ENCODE results near the gene KCNQ2.
A peak's percentile ranks its signal among the peaks of the same experiment; 100 is the strongest.

Gene KCNQ2

GRCh38 chr20:63413963-63414684 is 58.3 kb downstream of the KCNQ2 start:
- DNase-seq, result no peak

DNA sequence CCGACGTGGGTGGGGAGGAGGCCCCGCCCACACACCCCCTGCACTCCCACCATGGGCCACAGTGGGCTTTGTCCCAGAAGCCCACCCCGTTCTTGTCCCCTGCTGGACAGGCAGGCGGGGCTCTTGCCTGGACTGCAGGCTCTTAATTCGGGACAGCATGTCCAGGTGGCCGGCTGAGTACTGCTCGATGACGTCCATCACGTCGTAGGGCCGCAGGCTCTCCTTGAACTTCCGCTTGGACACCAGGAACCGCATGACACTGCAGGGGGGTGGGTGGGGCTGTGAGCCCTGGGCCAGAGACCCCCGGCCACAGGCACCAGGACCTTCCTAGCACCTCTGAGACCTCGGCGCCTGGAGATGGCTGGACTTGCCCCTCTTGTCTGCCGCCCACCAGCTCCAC is 59.1 kb downstream of the KCNQ2 start:
- no peak for DNase-seq

- DNase-seq, result no peak
Observed at GRCh38 chr20:63412889-63413288, 59.6 kb downstream of the KCNQ2 start.

DNA sequence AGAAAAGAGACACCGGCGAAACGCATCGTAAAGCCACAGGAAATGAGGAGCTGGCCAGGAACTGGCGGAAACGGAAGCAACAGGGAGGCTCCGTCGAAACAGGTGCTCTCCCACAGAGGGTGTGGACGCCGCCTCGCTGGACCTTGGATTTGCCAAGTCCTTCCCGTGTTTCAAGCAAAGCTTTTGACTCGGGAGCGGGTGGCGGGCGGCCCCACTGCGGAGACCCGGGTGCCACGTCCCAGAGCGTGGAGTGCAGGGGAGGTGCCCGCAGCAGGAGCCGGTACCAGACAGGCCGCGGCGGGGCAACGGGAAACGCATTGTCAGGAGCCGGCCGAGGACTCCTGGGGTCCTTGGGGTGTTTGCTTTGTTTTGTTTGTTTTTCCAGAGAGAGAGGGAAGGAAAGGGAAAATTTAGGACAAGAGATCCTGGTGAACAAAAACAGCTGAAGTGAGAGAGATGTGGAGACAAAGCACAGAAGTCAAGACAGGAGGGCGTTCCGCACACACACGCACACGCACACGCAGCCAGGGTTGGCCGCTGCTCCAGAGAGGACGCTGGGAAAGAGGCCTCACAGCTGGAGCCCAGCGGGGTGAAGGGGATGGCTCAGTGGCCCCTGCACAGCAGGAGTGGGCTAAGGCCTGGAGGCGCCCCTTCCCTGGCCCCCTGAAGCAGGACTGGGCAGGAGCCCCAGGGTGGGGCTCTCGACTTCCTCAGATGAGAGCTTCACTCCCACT is 60.4 kb downstream of the KCNQ2 start:
- DNase-seq, result no peak

DNA sequence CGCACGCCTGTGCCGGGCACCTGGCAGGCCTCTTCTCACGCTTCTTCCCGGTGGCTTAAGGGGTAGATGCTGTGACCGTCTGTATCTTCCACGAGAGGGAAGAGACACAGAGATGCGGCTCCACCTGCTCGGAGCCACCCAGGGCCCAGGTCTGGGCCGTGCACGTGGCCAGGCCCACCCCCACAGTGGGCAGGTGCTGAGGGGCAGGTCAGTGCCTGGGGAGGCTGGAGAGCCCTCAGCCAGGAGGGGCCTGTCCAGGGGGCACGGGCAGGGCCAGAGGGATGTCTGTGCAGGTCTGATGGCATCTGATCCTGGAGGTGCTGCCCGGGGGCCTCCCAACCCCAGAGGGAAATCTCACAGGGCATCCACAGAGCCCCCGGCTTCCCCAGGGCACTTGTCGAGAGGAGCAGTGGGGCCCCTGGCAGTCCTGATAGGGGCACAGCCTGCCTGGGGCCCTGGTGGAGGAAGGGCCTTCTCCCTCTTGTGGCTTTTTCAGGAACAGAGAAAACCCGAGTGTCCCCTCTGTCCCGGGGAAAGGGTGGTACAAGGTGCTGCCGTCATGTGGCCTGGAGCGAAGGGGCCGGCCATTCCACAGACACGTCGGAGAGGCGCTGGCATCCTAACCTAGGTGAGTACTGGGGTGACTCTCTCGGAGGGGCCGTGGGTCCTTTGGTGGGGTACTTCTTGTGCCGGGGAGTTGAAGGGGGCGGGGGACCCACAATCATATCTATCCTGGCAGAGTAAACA is 61.1 kb downstream of the KCNQ2 start:
- DNase-seq, result no peak

DNA sequence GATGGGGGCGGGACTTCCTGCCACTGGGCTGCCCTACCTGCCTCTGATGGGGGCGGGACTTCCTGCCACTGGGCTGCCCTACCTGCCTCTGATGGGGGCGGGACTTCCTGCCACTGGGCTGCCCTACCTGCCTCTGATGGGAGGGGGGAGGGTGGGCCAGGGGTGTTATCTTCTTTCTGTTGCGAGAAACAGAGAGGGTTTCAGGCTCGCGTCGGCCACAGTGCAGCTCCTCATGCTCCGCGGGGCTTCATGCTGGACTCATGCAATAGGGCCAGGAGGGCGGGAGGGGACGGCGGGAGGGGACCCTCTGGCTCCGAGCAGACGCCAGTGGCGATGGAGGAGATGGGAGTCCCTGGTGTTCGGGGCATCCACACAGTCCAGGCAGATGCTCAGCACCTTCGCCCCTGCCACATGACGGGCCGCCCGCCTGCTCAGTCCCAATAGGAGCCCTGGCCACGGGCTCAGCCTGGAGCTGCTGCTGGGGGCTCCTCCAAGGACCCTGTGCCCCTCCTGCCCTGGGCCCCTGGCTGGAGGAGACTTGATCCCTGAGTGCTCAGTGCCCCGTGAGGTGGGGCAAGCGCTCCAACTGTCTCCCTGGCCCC is 62.5 kb downstream of the KCNQ2 start:
- DNase-seq, result no peak

DNA sequence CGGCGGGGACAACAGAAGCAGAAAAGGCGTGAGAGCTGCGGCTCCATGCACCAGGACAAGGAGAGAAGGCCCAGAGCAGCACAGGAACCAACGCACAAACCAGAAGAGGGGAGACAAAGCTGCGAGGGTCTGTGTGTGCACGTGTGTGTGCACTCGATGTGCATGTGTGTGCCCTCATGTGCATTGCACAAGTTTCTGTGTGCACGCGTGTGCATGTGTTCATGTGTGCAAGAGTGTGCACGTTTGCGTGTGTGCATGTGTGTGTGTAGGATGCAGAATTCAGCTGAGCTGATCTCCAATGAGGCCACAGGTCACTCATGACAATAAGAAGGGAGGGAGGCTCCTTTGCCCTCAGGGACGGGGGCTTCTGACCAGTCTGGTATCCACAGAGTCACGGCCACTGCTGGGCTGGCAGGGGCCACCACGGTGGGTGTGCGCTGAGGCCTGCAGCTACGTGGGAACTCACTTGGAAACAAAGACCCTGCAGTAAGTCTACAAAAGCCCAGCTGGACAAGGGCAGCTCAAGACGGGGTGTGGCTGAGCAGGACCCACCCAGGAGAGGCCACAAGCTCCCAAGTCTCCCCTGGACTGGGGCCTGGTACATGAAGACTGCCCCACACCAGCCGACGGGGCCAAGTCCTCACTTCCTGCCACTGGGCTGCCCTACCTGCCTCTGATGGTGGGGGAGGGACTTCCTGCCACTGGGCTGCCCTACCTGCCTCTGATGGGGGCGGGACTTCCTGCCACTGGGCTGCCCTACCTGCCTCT is 63.2 kb downstream of the KCNQ2 start:
- DNase-seq, result peak; percentile 18

DNA sequence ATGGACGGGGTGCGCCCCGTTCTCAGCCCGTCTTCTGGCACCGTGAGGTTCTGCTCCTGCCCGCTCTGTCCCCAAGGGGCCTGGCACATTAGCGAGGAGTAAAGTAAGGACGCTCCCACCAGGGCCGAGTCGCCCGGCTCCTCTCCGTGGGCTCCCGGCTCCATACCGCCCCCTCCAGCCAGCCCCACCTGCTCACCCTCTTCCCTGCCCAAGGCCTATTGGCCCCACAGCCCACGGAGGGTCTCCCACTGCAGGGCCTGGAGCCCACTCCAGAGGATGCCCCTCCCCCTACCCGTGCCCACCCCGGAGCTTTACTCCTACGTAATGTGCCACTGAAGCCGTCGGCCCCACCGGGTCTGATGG is 63.8 kb downstream of the KCNQ2 start:
- DNase-seq, result no peak

DNA sequence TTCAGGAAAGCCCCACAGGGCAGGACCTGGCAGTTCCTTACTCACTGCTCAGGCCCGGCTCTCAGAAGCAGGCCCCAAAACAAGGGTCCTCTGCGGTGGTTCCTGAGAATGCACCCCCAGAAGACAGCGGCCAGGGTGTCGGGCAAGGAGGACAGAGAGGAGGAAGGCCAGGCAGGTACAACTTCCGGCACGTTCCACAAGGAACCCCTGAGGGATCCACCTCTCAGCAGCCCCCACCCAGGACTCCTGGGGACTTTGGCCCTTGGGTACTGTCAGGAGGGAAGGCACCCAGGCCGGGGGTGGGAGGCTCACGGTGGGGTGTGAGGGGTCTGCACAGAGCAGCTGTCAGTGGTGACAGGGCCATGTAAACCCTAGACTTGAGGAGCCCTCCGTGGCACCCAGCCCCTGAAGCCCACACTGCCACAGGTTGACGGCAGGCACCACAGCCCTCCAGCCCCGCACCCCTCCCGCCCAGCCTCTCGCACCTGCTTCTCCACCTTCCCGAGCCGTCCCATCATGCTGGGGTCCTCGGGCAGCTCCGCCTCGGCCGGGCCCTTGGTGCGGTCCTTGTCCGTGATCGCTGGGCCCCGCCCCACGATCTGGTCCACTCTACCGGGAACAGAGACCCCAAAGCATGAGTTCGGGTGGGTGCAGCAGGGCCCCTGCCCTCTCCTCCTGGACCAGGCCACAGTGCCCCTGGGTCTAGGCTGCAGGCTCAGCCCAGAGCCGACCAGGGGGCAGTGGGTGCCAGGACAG is 64.3 kb downstream of the KCNQ2 start:
- DNase-seq, result no peak

DNA sequence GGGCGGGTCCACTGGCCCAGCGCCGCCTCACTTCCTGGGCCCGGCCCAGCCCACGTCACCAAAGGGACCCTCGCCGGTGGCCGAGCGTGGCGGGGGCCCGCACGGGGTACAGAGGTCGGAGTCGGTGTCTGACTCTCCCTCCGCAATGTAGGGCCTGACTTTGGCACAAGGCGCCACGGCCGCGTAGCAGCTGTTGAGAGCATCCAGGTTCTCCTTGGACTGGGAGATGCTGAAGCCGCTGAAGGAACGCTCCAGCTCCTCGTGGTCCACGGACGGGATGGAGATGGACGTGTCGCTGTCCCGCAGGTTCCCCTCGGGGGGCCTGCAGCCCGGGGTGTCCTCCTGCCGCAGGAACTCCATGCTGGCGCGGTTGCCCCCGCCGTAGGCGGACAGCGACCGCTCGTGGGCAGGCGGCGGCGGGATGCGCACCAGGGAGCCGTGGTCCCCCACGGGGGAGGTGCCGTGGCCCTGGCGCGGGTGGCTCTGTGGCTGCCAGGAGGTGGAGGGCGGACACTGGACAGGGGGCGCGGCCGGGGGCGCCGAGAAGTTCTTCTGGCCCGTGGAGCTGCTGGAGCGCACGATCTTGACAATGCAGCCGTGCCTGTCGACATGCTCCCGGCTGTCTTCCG is 65.7 kb downstream of the KCNQ2 start:
- DNase-seq, result no peak

GRCh38 chr20:63406011-63406410 is 66.4 kb downstream of the KCNQ2 start:
- DNase-seq, result no peak

- no peak for DNase-seq
Observed at GRCh38 chr20:63405102-63405730, 67.2 kb downstream of the KCNQ2 start.

DNA sequence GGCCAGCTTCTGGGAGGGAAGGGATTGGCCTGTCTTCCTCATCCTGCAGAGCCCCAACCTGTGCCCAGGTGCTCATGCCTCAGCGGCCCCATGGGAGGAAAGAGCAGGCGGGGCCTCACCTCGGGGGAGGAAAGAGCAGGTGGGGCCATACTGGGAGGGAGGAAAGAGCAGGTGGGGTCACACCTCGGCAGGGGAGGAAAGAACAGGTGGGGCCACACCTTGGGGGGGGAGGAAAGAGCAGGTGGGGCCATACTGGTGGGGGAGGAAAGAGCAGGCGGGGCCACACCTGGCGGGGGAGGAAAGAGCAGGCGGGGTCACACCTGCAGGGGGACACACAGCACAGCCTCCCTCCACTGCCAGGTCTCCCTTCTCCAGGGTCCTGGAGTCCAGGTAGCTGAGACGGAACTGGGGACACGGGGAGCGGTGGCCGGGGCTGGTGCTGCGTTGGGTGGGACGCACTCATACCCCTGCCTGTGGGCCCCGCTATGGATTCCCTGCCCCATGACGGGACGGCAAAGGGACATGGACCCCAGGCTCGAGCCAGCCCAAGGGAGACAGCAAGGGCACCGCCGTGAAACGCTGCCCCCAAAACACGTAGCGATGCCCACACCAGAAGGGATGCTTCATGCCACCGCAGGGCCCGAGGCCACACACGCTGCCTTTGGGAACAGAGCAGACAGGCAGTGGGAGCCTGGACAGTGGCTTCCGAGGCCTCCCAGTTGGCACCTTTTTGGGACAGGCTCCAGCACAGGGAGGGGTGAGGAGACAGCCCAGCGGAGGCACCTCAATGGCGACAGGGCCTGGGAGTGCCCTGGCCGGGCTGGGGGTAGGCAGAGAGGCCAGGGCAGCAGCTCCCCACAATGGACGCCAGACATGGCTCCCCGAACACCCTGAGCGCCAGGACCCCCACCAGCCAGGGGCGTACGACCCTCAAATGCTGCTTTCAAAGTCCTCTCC is 68.0 kb downstream of the KCNQ2 start:
- peak; percentile 4 for DNase-seq

DNA sequence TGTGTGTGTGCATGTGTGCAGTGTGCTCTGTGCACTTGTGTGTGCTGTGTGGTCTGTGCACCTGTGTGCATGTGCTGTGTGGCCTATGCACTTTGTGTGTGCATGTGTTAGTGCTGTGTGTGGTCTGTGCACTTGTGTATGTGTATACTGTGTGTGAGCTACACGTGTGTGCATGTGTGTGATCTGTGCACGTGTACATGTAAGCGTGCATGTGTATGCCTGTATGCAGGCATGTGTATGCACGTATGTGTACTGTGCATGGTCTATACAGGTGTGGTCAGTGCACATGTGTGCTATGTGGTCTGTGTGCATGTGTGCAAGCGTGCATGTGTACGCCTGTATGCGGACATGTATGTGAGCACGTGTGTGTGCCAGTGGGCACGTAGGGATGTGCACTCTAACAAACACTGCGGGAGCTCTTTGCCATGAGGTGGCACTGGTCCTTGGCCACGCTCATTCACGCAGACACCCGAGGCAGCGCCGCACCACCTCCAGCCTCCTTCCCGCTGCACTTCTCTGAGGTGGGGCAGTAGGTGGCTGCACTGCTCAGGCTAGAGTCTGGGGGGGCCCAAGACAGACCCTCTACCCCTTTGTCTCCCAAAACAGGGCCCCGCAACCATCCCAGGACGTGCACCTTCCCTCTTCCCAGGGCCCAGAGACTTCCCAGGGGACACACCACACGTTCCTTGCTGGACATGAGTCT is 68.9 kb downstream of the KCNQ2 start:
- DNase-seq, result no peak

- peak; percentile 31 for DNase-seq
Observed at GRCh38 chr20:63402860-63403220, 69.6 kb downstream of the KCNQ2 start.

DNA sequence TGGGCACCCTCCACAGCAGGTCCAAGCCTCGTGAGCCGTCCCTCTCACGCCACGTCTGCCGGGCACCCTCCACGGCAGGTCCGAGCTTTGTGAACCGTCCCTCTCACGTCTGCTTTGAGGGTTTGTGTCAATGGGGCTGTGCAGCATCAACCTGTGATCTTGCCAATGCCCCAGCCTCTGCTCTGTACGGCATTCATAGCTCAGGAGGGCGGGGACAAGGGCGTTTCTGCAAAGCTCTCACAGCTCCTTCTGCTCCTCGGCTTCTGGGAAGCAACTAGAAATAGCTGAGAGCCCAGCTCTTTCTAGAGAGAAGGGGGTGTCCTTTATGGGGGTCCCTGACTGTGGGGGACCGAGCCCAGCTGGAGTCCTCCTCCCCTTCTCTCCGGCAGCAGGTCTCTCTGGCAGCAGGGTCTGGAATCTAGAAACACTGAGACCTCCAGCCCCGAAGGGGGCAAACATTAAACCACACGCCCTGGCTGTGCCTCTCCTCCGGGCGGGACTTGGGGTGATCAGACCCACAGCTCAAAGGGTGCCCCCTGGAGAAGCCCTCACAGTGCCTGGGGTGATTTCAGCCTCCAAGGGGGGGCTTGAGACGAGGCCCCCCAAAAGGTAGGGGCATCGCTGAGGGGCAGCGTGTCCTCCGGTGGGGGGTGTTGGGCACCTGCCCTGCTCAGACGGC is 70.1 kb downstream of the KCNQ2 start:
- DNase-seq, result no peak

DNA sequence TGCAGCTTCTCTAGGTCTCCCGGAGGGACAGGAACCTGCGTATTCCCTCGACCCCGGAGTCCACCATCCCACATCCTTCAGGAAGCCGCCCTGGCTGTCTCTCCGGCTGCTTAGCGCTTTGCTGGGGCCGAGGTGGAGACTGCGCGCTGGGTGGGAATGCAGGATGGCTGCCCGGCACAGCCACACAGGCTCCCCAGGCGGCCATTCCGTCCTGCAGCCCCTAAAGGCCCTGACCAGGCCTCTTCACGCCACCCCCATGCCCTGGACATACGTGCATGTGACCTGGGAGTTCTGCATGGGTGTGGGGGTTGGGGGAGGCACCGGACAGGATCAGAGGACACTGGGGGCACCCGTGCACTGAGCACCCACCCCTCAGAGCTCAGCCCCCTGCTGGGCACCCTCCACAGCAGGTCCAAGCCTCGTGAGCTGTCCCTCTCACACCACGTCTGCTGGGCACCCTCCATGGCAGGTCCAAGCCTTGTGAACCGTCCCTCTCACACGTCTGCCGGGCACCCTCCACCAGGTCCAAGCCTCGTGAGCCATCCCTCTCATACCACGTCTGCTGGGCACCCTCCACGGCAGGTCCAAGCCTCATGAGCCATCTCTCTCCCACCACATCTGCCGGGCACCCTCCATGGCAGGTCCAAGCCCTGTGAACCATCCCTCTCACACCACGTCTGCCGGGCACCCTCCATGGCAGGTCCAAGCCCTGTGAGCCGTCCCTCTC is 70.9 kb downstream of the KCNQ2 start:
- DNase-seq, result no peak
